CD4-positive, CD25-positive, alpha-beta regulatory T cell (primary cell): Measurements from ENCODE around the gene DLL1. TPM values are rescaled to one million over a fixed set of nuclear protein-coding genes. Genes with fewer than 3 reads are reported as not detected.

Experiments
- ATAC-seq, 2 donors: fragments of 150-1000 bp; cut with Tn5 transposase; one replicate each; pipeline ENCODE4 v1.10.0; 2021; ENCODE audit warnings: low read depth in 2 of 2, moderate number of reproducible peaks in 2 of 2, moderate library complexity in 1 of 2
- DNase-seq, 3 donors: peaks; one replicate each; pipeline versions ENCODE4 v3.0.0 to v3.0.0-alpha.2; 2012 to 2022; ENCODE audit warnings: mixed read lengths in 1 of 3
- H3K27ac ChIP-seq: one replicate; pipeline ENCODE4 v1.7.0; 2013; ENCODE audit warnings: mild to moderate bottlenecking, low read length; ENCODE audit not compliant: insufficient read depth, poor library complexity, severe bottlenecking
- H3K27me3 ChIP-seq: one replicate; pipeline ENCODE4 v1.7.0; 2013; ENCODE audit warnings: low read length; ENCODE audit not compliant: control insufficient read depth, insufficient read depth
- H3K36me3 ChIP-seq: one replicate; pipeline ENCODE4 v1.7.0; 2013; ENCODE audit warnings: mild to moderate bottlenecking, low read length, moderate library complexity; ENCODE audit not compliant: control insufficient read depth, insufficient read depth
- H3K4me1 ChIP-seq: 2 replicates; pipeline ENCODE4 v1.7.0; 2013; ENCODE audit warnings: mild to moderate bottlenecking, low read length; ENCODE audit not compliant: insufficient read depth, control insufficient read depth, poor library complexity, severe bottlenecking
- H3K4me3 ChIP-seq: one replicate; pipeline ENCODE4 v1.7.0; 2013; ENCODE audit warnings: low read depth, mild to moderate bottlenecking, low read length, moderate library complexity
- H3K9me3 ChIP-seq, 2 experiments: 1 replicate in 1 of 2; 2 replicates in 1 of 2; pipeline ENCODE4 v1.7.0; 2013; ENCODE audit warnings: low read length in 2 of 2, mild to moderate bottlenecking in 1 of 2, moderate library complexity in 1 of 2; ENCODE audit not compliant: control insufficient read depth in 2 of 2
- H3K27ac Mint-ChIP-seq, 3 donors: one replicate each; pipeline ENCODE4 v1.8.0; 2020 to 2022; ENCODE audit warnings: mild to moderate bottlenecking in 3 of 3, mixed read lengths in 3 of 3, moderate library complexity in 2 of 3
- H3K27me3 Mint-ChIP-seq: one replicate; pipeline ENCODE4 v1.8.0; 2022; ENCODE audit warnings: mild to moderate bottlenecking, mixed read lengths
- H3K36me3 Mint-ChIP-seq: one replicate; pipeline ENCODE4 v1.8.0; 2020; ENCODE audit warnings: mixed read lengths
- H3K4me1 Mint-ChIP-seq, 4 donors: one replicate each; pipeline ENCODE4 v1.8.0; 2020 to 2022; ENCODE audit warnings: mixed read lengths in 4 of 4, mild to moderate bottlenecking in 1 of 4
- H3K4me3 Mint-ChIP-seq, 4 donors: one replicate each; pipeline ENCODE4 v1.8.0; 2020 to 2022; ENCODE audit warnings: mild to moderate bottlenecking in 4 of 4, mixed read lengths in 4 of 4, moderate library complexity in 3 of 4
- H3K9me3 Mint-ChIP-seq, 7 donors: one replicate each; pipeline ENCODE4 v1.8.0; 2020 to 2022; ENCODE audit warnings: mixed read lengths in 7 of 7, mild to moderate bottlenecking in 3 of 7, moderate library complexity in 2 of 7
- polyA plus RNA-seq, 4 donors: library from polyadenylated mRNA; unstranded; fragments of 300-500 nt; fragmentation: Illumina TruSeq; gene quantifications; one replicate each; pipeline ENCODE4 v1.2.3, GENCODE V29; 2021
- total RNA-seq: library from RNA; stranded (reverse); gene quantifications from one replicate; pipeline ENCODE4 v1.2.3, GENCODE V29; 2022

DLL1 gene
- total and polyA plus RNA-seq, 5 donors from 2014 or later = 0.28 to 1.1 (median 0.29) TPM; not detected in 2

- Mint-ChIP-seq H3K4me3 (no peak overlapping the region), H3K27ac (no peak overlapping the region), H3K36me3 (no peaks in the 10 kb centered on the region), H3K27me3 (peaks cover 24% of the 10 kb centered on the region), H3K9me3 (peaks cover 0 to 16% (median 0%) of the 10 kb centered on the region in 7 donors), H3K4me1 (peaks cover 0 to 47% (median 19%) of the 10 kb centered on the region in 4 donors)
- Histone ChIP-seq H3K4me1 (peaks cover 24% of the 10 kb centered on the region), H3K9me3 (no peaks in the 10 kb centered on the region), H3K27ac (no peak overlapping the region), H3K4me3 (no peak overlapping the region), H3K36me3 (no peaks in the 10 kb centered on the region), H3K27me3 (peaks cover 4% of the 10 kb centered on the region)
- DNase-seq (no peak), ATAC-seq (no peak)
These were observed 15.9 kb downstream of the DLL1 start for GRCh38 chr6:170274713-170275560.

GRCh38 chr6:170273681-170274080 is 17.2 kb downstream of the DLL1 start:
- H3K27me3 ChIP-seq = peaks cover 4% of the 10 kb centered on the region
- H3K36me3 ChIP-seq = no peaks in the 10 kb centered on the region
- no peak overlapping the region for H3K27ac ChIP-seq
- H3K9me3 ChIP-seq = no peaks in the 10 kb centered on the region
- H3K27ac Mint-ChIP-seq = peak overlapping the region in 1 of 3 donors; percentile 3
- H3K9me3 Mint-ChIP-seq = peaks cover 0 to 14% (median 0%) of the 10 kb centered on the region in 7 donors
- H3K36me3 Mint-ChIP-seq = no peaks in the 10 kb centered on the region
- ATAC-seq (no peak), DNase-seq (no peak)
- peaks cover 23% of the 10 kb centered on the region for H3K4me1 ChIP-seq
- H3K4me1 Mint-ChIP-seq = peaks cover 0 to 37% (median 16%) of the 10 kb centered on the region in 4 donors
- no peak overlapping the region for H3K4me3 ChIP-seq
- peaks cover 28% of the 10 kb centered on the region for H3K27me3 Mint-ChIP-seq
- peak overlapping the region in 3 of 4 donors; percentile 53 to 74 (median 63) for H3K4me3 Mint-ChIP-seq

- Mint-ChIP-seq H3K36me3 (no peaks in the 10 kb centered on the region), H3K27me3 (peaks cover 28% of the 10 kb centered on the region), H3K27ac (no peak overlapping the region), H3K9me3 (peaks cover 0 to 14% (median 0%) of the 10 kb centered on the region in 7 donors), H3K4me3 (peak overlapping the region in 2 of 4 donors; percentile 74 to 87), H3K4me1 (peaks cover 0 to 32% (median 15%) of the 10 kb centered on the region in 4 donors)
- Histone ChIP-seq H3K4me3 (no peak overlapping the region), H3K4me1 (peaks cover 19% of the 10 kb centered on the region), H3K9me3 (no peaks in the 10 kb centered on the region), H3K36me3 (no peaks in the 10 kb centered on the region), H3K27me3 (peaks cover 4% of the 10 kb centered on the region), H3K27ac (no peak overlapping the region)
- ATAC-seq (no peak), DNase-seq (no peak)
These were observed 17.7 kb downstream of the DLL1 start for GRCh38 chr6:170273191-170273590.

- peak overlapping the region; percentile 85 to 90 (median 88) for H3K4me3 Mint-ChIP-seq
- peaks cover 0 to 14% (median 0%) of the 10 kb centered on the region in 7 donors for H3K9me3 Mint-ChIP-seq
- peaks cover 32% of the 10 kb centered on the region for H3K27me3 Mint-ChIP-seq
These were observed 18.4 kb downstream of the DLL1 start for GRCh38 chr6:170272341-170273065.

GRCh38 chr6:170271771-170272314 is 19.0 kb downstream of the DLL1 start:
- H3K36me3 Mint-ChIP-seq = no peaks in the 10 kb centered on the region
- H3K4me1 ChIP-seq = peaks cover 19% of the 10 kb centered on the region
- ATAC-seq = peak; percentile 84 to 89
- peaks cover 0 to 23% (median 15%) of the 10 kb centered on the region in 4 donors for H3K4me1 Mint-ChIP-seq
- DNase-seq = peak in 2 of 3 donors; percentile 67 to 81
- H3K9me3 Mint-ChIP-seq = peaks cover 0 to 12% (median 0%) of the 10 kb centered on the region in 7 donors
- H3K4me3 Mint-ChIP-seq = peak overlapping the region; percentile 85 to 90 (median 88)
- H3K27ac Mint-ChIP-seq = peak overlapping the region; percentile 85 to 92 (median 92)
- no peaks in the 10 kb centered on the region for H3K36me3 ChIP-seq
- H3K27me3 Mint-ChIP-seq = peaks cover 28% of the 10 kb centered on the region
- H3K4me3 ChIP-seq = peak overlapping the region; percentile 75
- no peaks in the 10 kb centered on the region for H3K9me3 ChIP-seq
- peak overlapping the region; percentile 61 for H3K27ac ChIP-seq
- H3K27me3 ChIP-seq = peaks cover 4% of the 10 kb centered on the region

More at GRCh38 chr6:170272341-170273065, 18.4 kb downstream of the DLL1 start:
- Histone ChIP-seq H3K27ac (peak overlapping the region; percentile 61), H3K4me1 (peaks cover 19% of the 10 kb centered on the region), H3K4me3 (peak overlapping the region; percentile 75), H3K27me3 (peaks cover 4% of the 10 kb centered on the region), H3K36me3 (no peaks in the 10 kb centered on the region), H3K9me3 (no peaks in the 10 kb centered on the region)
- no peak for ATAC-seq
- H3K36me3 Mint-ChIP-seq = no peaks in the 10 kb centered on the region
- peak overlapping the region; percentile 85 to 92 (median 92) for H3K27ac Mint-ChIP-seq
- no peak for DNase-seq
- peaks cover 0 to 25% (median 15%) of the 10 kb centered on the region in 4 donors for H3K4me1 Mint-ChIP-seq

- no peak for ATAC-seq
- peaks cover 0 to 12% (median 0%) of the 10 kb centered on the region in 7 donors for H3K9me3 Mint-ChIP-seq
- no peak for DNase-seq
- peaks cover 0 to 23% (median 15%) of the 10 kb centered on the region in 4 donors for H3K4me1 Mint-ChIP-seq
- no peak overlapping the region for H3K4me3 ChIP-seq
- peaks cover 19% of the 10 kb centered on the region for H3K4me1 ChIP-seq
- H3K27ac ChIP-seq = peak overlapping the region; percentile 47
- H3K4me3 Mint-ChIP-seq = peak overlapping the region; percentile 85 to 90 (median 88)
- H3K36me3 Mint-ChIP-seq = no peaks in the 10 kb centered on the region
- peaks cover 28% of the 10 kb centered on the region for H3K27me3 Mint-ChIP-seq
- peak overlapping the region in 2 of 3 donors; percentile 85 to 92 for H3K27ac Mint-ChIP-seq
- no peaks in the 10 kb centered on the region for H3K9me3 ChIP-seq
- no peaks in the 10 kb centered on the region for H3K36me3 ChIP-seq
- peaks cover 4% of the 10 kb centered on the region for H3K27me3 ChIP-seq
These were observed 19.8 kb downstream of the DLL1 start for GRCh38 chr6:170270984-170271593.
